Measurements from ENCODE around the gene EXOC1.
A peak's percentile ranks its signal among the peaks of the same experiment; 100 is the strongest.
"Not testable (repeated sequence)": the region's sequence is repeated elsewhere in the genome, so short reads cannot be mapped to it uniquely, and the experiment has no call there.

Gene EXOC1

DNA sequence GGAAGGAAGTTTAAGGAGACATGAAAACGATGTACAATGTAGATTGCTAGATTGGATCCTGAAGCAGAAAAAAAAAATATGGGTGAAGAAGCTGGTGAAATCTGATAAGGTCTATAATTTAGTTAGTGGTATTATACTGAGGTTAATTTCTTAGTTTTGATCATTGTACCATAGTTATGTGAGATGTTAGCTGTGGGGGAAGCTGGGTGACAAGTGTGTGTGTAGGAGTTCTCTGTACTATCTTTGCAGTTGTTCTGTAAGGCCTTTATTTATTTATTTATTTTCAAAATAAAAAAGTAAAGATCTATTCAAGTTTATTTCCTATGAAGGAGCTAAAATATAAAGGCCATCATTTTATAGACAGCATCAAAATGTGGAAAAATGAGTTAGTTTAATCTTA is 12.5 kb upstream of the EXOC1 start:
- no peak for DNase-seq (ENCODE audit: low read depth)
- TF ChIP-seq, protein P1, sequence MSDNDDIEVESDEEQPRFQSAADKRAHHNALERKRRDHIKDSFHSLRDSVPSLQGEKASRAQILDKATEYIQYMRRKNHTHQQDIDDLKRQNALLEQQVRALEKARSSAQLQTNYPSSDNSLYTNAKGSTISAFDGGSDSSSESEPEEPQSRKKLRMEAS (IDR thresholded peaks at IDR 0.05; ENCODE audit: low read depth, low read length) = no peak
- TF ChIP-seq POLR2A (IDR thresholded peaks at IDR 0.05; ENCODE audit: extremely low read depth, insufficient read length) (no peak), MYC (IDR thresholded peaks at IDR 0.05; ENCODE audit: low read depth, low read length) (no peak)
- TF ChIP-seq, protein P2, sequence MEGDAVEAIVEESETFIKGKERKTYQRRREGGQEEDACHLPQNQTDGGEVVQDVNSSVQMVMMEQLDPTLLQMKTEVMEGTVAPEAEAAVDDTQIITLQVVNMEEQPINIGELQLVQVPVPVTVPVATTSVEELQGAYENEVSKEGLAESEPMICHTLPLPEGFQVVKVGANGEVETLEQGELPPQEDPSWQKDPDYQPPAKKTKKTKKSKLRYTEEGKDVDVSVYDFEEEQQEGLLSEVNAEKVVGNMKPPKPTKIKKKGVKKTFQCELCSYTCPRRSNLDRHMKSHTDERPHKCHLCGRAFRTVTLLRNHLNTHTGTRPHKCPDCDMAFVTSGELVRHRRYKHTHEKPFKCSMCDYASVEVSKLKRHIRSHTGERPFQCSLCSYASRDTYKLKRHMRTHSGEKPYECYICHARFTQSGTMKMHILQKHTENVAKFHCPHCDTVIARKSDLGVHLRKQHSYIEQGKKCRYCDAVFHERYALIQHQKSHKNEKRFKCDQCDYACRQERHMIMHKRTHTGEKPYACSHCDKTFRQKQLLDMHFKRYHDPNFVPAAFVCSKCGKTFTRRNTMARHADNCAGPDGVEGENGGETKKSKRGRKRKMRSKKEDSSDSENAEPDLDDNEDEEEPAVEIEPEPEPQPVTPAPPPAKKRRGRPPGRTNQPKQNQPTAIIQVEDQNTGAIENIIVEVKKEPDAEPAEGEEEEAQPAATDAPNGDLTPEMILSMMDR (IDR thresholded peaks at IDR 0.05; ENCODE audit: low read depth, low read length) = no peak
- H3K4me3 ChIP-seq (ENCODE audit: low read depth, low read length) = no peak overlapping the region

DNA sequence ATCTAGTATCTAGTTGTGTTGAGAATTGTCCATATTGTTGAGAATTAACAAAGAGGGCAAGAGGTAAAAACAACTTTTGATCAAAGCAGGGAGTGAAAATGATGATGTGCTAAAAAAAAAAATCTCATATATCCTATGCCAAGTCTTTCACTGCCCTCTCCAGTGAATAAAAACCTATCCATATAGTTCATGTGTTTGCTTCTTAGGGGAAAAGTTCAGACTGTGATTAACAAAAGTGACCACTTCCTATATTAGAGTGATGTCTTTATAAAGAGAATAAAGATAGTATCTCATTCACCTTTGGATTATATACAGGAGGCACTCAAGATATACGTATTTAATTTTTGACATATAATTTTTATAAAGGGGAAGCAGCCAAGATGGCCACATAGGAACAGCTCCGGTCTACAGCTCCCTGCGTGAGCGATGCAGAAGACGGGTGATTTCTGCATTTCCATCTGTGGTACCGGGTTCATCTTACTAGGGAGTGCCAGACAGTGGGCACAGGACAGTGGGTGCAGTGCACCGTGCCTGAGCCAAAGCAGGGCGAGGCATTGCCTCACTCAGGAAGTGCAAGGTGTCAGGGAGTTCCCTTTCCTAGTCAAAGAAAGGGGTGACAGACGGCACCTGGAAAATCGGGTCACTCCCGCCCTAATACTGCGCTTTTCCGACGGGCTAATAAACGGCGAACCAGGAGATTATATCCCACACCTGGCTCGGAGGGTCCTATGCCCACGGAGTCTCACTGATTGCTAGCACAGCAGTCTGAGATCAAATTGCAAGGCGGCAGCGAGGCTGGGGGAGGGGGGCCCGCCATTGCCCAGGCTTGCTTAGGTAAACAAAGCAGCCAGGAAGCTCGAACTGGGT is 11.8 kb upstream of the EXOC1 start:
- H3K4me3 ChIP-seq (ENCODE audit: low read depth, low read length); DNase-seq (ENCODE audit: low read depth): not testable (repeated sequence)

DNA sequence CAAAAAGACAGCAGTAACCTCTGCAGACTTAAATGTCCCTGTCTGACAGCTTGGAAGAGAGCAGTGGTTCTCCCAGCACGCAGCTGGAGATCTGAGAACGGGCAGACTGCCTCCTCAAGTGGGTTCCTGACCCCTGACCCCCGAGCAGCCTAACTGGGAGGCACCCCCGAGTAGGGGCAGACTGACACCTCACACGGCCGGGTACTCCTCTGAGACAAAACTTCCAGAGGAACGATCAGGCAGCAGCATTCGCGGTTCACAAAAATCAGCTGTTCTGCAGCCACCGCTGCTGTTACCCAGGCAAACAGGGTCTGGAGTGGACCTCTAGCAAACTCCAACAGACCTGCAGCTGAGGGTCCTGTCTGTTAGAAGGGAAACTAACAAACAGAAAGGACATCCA is 11.1 kb upstream of the EXOC1 start:
- H3K4me3 ChIP-seq (ENCODE audit: low read depth, low read length); DNase-seq (ENCODE audit: low read depth): not testable (repeated sequence)

DNA sequence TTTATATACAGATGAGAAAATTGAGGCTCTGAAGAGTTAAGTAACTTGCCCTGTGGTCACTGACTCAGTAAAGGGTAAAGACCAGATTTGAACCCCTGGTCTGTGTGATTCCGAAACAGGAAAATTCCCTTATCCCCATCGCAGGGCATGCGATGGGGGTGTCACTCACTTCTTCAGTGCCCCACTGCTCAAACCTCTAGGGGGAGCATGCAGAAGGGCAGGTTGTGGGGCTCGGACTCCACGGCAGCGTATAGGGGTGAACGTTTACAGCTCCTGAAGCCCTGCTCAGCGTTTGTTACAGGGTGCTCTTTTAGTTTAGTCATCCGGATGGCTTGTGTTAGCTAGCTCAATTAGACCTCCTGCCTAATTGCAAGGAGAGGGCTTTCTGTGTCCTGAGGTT is 3.7 kb upstream of the EXOC1 start:
- DNase-seq (ENCODE audit: low read depth) = no peak
- TF ChIP-seq, protein P1 (IDR thresholded peaks at IDR 0.05; ENCODE audit: low read depth, low read length) = no peak
- TF ChIP-seq, protein P2 (IDR thresholded peaks at IDR 0.05; ENCODE audit: low read depth, low read length) = no peak
- TF ChIP-seq MYC (IDR thresholded peaks at IDR 0.05; ENCODE audit: low read depth, low read length) = no peak
- TF ChIP-seq POLR2A (IDR thresholded peaks at IDR 0.05; ENCODE audit: extremely low read depth, insufficient read length) = no peak
- no peak overlapping the region for H3K4me3 ChIP-seq (ENCODE audit: low read depth, low read length)

DNA sequence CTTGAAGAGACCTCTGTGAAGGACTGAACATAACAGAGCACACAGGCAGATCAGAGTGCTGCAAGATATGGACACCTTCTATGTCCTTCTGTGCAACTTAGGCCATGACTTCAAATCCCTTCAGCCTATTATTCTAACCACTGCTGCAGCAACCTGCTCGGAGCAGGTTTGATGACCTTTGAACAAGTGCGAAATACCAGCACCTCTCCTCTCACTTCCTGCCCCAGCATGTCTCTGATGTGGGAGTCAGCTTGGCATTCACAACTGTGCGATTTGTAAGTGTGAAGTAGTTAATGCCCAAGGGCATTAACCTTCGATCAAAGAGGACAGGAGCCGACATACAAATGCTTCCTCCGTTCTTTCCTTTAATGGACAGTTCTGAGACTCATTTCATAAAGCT is 1.6 kb upstream of the EXOC1 start:
- no peak for DNase-seq (ENCODE audit: low read depth)
- H3K4me3 ChIP-seq (ENCODE audit: low read depth, low read length) = no peak overlapping the region
- TF ChIP-seq, protein P1 (IDR thresholded peaks at IDR 0.05; ENCODE audit: low read depth, low read length) = no peak
- no peak for TF ChIP-seq MYC (IDR thresholded peaks at IDR 0.05; ENCODE audit: low read depth, low read length)
- TF ChIP-seq, protein P2 (IDR thresholded peaks at IDR 0.05; ENCODE audit: low read depth, low read length) = no peak

DNA sequence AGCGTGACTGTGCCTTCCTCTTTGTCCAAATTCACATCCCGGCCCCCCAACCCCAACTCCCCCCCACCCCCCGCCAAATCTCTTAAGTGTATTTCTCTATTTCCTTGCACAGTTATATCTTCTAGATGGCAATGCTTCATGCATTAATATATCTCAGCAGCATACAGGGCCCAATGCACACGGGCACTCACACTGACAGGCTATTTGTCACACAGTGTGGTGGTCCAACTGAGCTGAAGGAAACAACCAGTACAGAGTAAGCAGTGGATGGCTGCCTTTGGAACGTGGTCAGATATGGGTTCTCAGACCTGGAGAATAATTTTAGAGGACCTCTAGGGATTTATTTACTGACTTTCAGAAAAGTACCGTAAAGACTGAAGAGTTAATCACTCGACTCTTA is 681 bp downstream of the EXOC1 start:
- peak overlapping the region; percentile 82 for H3K4me3 ChIP-seq (ENCODE audit: low read depth, low read length)
- peak; percentile 30 for DNase-seq (ENCODE audit: low read depth)
- TF ChIP-seq, protein P1 (IDR thresholded peaks at IDR 0.05; ENCODE audit: low read depth, low read length) = no peak
- TF ChIP-seq, protein P2 (IDR thresholded peaks at IDR 0.05; ENCODE audit: low read depth, low read length) = no peak
- no peak for TF ChIP-seq POLR2A (IDR thresholded peaks at IDR 0.05; ENCODE audit: extremely low read depth, insufficient read length)

DNA sequence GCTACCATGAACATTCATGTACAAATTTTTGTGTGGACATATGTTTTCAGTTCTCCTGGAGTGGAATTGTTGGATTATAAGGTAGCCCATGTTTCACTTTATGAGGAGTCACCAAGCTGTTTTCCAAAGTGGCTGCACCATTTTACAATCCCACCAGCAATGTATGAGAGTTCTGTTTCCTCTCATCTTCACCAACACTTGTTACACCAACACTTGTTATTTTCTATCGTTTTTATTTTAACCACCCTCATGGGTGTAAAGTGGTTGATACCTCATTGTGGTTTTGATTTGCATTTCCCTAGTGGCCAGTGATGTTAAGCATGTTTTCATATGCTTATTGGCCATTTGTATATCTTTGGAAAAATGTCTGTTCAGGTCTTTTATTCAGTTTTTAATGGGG is 4.1 kb downstream of the EXOC1 start:
- DNase-seq (ENCODE audit: low read depth) = no peak
- TF ChIP-seq MYC (IDR thresholded peaks at IDR 0.05; ENCODE audit: low read depth, low read length) = no peak
- TF ChIP-seq, protein P1 (IDR thresholded peaks at IDR 0.05; ENCODE audit: low read depth, low read length) = no peak
- no peak for TF ChIP-seq POLR2A (IDR thresholded peaks at IDR 0.05; ENCODE audit: extremely low read depth, insufficient read length)
- TF ChIP-seq, protein P2 (IDR thresholded peaks at IDR 0.05; ENCODE audit: low read depth, low read length) = no peak
- H3K4me3 ChIP-seq (ENCODE audit: low read depth, low read length) = no peak overlapping the region
